NB4 (cell line): ENCODE data around the gene IQCF2.

ENCODE experiments used
- DNase-seq: peaks from one replicate; pipeline ENCODE4 v3.0.0; 2010; ENCODE audit warnings: low read depth
- H3K4me3 ChIP-seq: one replicate; pipeline ENCODE4 v1.5.1; 2011; ENCODE audit warnings: mild to moderate bottlenecking, low read depth, low read length, moderate library complexity
- CTCF ChIP-seq: IDR thresholded peaks from one replicate; pipeline ENCODE4 v1.5.1; 2012; ENCODE audit warnings: low read depth, low read length
- MAX ChIP-seq: IDR thresholded peaks from 2 replicates; pipeline ENCODE4 v1.6.1; 2011; ENCODE audit warnings: low read depth, low read length
- MYC ChIP-seq: IDR thresholded peaks from 2 replicates; pipeline ENCODE4 v1.6.1; 2011; ENCODE audit warnings: low read depth, low read length
- POLR2A ChIP-seq: IDR thresholded peaks from 2 replicates; pipeline ENCODE4 v1.6.1; 2011; ENCODE audit warnings: mild to moderate bottlenecking; ENCODE audit not compliant: insufficient read length; ENCODE audit errors: extremely low read depth

Gene IQCF2

DNA sequence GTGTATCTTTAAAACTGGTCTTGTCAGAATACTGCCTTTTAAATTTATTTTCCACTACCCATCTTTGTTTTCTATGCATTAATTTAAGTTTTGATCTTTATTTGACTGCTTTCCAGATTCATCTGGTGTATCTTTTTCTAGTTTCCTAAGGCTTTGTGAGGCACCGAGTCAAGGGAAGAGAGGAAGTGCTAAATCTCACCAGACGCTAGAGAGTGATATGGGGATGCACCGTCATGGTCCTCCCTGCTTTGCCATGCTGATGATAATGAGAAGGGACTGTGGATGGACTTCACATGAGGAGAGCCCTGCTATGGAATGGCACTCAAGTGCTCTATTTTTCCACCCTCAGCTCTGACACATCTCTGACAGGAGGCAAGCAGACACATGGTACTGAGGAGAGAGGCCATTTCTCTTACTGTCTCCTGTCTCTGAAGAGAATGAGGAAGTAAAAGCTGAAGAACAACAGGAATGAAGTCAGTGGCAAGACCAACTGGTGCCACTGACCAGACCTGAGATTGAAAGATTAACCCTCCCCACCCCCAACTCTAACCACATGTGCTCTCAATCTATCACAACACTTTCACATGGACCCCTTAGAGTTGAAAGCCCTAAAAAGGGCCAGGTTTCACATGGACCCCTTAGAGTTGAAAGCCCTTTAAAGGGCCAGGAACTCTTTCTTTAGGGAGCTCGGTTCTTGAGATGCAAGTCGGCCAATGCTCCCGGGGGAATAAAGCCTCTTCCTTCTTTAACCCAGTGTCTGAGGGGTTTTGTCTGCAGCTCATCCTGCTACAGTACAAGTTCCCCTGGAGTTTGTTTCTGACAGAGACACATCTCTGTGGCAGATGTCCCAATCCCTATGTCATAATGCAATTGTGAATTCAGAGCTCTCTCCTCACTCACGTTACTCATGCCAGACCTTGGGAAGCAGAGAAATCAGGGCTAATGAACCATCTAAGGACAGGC lies at the start of gene IQCF2:
TSS of gene IQCF2 (plus strand) at position 913 of the 963 bp plus-strand sequence. CDS start 52 bp downstream, outside the sequence.
- TF ChIP-seq CTCF (no peak), MYC (no peak), MAX (no peak), POLR2A (no peak)
- peak; percentile 57 for DNase-seq
- no peak within 1 kb of the TSS for H3K4me3 ChIP-seq

DNA sequence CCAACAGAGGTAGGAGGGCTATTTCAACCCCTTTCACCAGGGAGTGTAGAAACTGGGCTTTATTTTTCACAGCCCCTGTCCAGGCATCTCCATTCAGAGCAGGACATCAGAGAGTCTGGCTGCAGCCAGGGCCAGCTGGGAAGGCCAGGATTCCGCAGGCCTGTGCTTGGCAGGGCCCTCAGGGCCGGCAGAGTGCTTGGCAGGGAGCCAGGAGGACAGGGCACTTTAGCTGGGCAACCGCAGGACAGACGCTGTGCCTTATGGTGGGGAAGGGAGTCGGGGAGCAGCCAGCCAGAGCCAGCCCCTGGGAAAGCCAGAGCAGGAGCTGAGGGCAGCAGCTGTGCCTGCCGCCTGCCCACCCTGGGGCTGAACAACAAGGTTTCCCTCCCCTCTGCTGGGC lies 47.9 kb upstream of the IQCF2 start:
- DNase-seq, result no peak
- no peak for TF ChIP-seq CTCF
- no peak for TF ChIP-seq POLR2A
- no peak for TF ChIP-seq MYC
- TF ChIP-seq MAX, result no peak
- no peak overlapping the region for H3K4me3 ChIP-seq

DNA sequence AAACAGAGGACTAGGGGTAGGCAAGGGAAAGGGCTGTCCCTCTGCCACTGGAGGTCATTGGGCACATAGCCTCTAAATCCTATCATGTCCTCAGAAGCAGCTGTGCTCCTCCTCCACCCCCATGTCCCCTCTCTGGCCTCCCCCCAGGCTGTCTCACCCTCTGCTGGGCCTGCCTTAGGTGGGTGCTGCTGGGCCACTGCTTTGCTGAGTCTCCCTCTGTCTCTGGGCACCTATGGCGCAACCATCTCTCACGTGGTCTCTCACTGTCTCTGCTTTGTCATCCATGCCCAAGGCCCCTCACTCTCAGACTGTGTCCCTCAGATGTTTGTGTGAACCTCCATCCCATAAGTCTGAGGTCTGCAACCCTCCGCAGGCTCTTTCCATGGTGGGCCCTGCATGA lies 47.4 kb upstream of the IQCF2 start:
- H3K4me3 ChIP-seq, result no peak overlapping the region
- TF ChIP-seq MYC, result no peak
- no peak for TF ChIP-seq POLR2A
- no peak for TF ChIP-seq CTCF
- TF ChIP-seq MAX, result no peak
- no peak for DNase-seq

GRCh38 chr3:51815614-51816013 lies 45.8 kb upstream of the IQCF2 start:
- DNase-seq, result peak; percentile 3
- H3K4me3 ChIP-seq, result no peak overlapping the region
- TF ChIP-seq CTCF (no peak), POLR2A (no peak), MAX (no peak), MYC (no peak)

DNA sequence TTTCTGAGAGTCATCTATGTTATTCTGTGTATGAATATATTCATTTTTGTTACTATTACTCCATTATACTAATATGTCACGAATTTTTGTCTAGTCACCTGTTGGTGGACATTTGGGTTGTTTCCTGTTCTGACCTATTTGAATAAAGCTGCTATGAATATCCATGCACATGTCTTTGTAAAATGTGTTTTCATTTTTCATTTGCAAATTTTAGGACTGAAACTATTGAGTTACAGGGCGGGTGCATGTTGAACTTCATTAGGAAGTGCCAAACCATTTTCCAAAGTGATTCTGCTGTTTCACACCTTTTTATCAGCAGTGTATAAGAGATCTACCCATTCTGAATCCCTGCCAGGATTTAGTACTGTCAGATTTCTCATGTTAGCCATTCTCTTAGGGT lies 44.7 kb upstream of the IQCF2 start:
- no peak overlapping the region for H3K4me3 ChIP-seq
- TF ChIP-seq POLR2A (no peak), MAX (no peak), MYC (no peak), CTCF (no peak)
- no peak for DNase-seq
